NCI-H187 treated with DMSO at 0.1 percent for 48 hours (cell line): ENCODE results near the gene CMIP.

Experiments
- DNase-seq: peaks from one replicate; lab custom pipeline; 2025; lab: John Stamatoyannopoulos, UW

CMIP gene

DNA sequence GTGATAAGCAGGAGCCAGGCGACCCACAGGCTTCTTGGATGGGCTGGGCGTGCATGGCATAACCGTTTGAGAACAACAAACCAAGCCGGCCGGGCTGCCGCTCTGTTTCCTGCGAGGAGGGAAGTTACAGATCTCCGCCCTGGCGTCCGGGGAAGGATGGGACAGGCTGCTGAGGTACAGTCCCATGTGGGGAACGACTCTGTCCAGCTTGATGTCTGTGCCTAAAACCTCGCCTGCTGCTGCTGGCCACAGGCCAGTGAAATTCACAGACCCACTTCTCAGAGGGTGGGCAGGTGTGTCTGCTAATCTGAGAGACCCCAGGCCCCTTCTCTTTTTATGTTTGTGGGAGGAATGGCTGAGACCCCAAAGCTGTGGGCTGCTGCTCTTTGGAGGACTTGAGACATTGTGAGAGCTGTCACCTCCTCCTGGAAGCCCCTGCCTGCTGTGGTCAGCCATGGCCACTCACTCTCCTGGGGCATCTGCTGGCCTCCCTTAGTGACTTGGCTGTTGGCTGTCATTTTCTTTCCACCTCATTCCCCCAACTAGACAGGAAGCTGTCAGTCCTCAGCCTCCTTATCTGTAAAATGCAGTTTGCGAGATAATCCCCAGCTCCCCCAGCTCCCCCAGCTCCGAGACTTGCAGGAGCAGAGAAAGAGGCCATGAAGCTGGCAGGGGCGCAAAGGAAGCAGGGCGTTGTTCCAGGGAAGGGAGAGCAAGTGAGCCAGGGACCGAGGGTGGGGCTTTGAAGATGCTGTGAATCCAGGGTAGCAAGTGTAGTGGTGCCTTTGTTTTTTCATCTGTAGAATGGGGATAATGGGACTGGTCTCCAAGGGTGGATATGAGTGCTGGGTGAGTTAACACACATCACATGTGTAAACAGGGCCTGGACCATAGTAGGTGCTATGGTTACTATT lies 51.0 kb downstream of the CMIP start:
- no peak for DNase-seq

DNA sequence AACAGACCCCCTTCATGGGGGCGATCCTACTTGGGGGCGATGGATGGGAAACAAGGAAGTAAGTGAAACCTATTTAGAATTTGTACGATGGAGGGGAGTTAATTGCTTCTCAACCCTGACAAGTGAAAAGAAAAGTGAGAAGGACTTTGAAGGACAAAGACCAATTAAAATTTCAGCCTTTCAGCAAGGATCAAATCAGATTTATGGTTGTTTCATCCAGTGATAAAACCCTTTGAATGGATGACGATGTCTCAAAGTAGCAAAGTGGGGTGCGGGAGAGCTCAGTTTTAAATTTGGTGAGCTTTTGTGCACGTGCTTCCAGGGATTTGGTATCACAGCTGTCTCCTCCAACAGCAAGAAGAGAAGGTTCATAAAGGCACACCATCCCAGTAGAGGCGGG lies 51.7 kb downstream of the CMIP start:
- DNase-seq, result no peak

DNA sequence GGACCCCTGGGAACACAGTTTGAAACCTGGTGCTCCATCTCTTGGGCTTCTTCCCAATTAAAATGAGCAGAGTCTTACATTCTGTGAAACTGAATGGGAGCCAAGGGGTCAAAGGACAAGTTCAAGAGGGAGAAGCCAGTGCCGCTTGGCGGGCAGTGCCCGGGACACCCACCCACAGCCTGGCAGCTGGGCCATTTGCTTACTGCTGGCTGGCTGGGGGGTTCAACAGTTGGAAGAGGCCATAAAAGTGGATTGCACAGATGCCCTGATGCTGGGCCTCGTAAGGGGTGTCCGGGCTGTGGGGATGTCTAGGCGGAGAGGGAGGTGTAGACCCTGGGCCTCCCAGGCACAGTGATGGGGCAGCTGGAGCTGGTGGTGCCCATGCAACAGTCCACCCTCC lies 52.1 kb downstream of the CMIP start:
- no peak for DNase-seq

DNA sequence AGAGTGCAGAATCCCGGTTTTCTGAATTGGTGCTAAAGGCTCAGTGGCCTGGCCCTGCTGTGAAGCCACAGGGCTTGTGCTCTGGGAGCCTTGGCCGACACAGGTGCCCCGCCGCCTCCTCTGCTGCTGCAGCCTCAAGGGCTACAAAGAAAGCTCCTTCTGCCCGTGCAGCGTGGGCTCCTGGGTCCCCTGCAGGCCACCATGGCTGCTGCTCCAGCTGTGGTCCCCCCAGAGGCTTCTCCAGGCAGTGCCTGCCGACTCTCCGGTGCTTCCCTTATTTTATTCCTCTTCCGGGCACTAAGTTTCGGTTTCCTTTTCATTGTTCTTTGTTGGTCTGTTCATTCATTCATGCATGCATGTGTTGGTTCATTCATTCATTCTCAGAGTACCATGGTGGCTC lies 53.1 kb downstream of the CMIP start:
- no peak for DNase-seq

DNA sequence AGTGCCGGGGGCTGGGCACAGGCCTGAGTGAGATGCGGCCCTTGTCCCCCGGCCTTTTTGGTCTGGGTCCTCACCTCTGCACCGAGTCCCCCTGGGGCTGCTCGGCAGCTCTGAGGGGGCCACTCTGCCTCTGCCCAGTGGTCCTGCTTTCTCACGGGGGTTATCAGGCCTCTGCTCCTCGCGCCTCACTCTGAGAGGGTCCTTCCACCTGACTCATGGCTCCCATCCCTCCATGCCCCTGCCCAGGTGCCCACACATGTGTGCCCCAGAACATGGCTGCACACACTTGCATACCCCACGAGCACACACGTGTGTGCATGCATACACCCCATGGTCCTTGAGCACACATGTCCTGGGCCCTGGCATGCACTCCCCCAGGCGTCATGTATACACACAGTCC lies 53.7 kb downstream of the CMIP start:
- DNase-seq, result no peak

DNA sequence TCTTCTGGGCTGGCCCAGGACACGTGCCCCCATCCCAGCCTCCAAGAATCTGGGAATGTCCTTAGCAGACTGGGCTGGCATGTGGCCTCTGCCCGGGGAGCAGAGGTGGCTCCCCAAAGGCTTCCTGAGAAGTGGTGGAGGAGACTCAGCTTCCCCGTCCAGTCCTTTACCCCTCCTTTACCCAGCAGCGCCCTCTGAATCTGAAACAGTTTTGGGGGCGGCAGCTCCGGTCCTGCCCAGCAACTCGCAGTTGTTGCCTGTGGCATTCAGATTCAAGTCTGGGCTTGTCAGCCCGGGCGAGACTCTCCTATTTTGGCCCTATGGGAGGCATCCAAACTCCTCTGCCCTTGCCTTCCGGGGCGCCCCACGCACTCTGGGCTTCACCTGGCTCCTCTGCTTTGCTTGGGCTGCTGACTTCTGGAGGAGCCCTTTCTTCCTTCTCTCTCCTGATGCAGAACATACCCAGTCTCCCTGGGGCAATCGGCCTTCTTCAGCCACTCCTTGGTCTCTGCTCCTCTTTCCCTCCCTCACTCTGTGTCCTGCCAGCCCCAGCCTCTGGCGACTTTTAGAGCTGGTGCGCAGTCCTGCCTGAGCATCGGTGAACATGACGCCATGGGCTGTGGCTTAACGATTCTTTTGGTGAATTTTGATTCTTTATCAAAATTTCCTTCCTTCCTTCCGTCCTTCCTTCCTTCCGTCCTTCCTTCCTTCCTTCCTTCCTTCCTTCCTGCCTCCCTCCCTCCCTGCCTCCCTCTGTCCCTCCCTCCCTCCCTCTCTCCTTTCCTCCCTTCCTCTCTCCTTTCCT lies 55.2 kb downstream of the CMIP start:
- DNase-seq, result no peak

DNA sequence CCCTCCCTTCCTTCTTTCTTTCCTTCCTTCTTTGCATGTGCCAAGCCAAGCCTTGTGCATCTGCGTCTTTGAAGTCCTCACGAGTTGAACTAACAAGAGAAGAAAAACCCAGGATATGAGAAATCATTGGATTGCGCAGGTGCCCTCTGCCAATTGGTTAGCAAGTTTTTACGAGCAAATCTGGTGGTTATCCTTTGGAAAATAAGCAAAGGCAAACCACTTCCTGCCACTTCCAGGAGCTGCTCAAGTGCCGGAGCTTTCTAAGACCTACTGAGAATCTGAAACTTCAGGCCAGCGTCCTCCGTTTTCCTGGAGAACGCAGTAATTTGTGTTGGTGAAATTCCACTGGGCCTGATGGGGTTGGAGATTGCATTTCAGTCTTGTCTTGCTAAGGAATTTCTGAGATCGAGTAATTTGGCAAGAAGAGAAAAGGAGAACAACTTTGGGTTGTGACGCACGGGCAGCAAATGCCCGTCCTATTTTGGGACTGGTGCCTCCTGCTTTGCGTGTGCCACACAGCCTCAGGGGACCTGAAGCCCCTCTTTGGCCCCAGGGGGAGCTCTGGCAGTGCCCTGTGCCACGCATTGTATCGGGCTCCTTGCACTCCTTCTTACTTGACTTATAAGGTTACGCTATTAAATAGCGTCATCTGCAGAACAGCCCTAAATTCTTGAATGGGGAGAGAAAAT lies 56.4 kb downstream of the CMIP start:
- DNase-seq, result no peak

DNA sequence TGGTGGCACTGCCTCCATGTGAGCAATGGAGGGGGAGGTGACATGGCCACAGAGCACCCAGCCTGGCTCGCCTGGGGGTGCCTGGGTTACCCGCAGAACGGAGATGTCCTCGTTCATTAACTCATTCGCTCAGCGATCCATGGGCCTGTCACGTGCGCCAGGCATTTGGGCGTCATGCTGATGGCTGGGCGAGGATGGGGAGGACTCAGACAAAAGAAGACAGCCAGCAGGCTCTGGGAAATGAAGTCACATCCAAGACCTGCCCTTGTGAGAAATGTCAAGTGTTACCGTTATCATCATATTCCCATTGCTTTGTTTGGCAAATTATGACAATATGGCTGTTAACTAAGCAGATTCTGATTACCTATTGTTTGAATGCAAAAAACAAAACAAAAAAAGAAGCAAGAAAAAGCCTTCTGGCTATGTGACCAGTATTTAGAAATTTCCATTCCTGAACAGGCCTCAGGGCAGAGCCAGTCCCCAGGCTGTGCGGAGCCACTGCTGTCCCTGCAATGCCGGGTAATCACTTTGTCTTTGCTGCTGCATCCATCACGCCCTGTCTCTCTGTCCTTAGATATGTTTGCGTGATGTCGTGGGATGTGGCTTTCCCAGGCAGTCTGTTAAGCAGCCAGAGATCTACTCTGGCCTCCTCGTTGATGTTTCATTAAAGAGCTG lies 57.9 kb downstream of the CMIP start:
- DNase-seq, result no peak

DNA sequence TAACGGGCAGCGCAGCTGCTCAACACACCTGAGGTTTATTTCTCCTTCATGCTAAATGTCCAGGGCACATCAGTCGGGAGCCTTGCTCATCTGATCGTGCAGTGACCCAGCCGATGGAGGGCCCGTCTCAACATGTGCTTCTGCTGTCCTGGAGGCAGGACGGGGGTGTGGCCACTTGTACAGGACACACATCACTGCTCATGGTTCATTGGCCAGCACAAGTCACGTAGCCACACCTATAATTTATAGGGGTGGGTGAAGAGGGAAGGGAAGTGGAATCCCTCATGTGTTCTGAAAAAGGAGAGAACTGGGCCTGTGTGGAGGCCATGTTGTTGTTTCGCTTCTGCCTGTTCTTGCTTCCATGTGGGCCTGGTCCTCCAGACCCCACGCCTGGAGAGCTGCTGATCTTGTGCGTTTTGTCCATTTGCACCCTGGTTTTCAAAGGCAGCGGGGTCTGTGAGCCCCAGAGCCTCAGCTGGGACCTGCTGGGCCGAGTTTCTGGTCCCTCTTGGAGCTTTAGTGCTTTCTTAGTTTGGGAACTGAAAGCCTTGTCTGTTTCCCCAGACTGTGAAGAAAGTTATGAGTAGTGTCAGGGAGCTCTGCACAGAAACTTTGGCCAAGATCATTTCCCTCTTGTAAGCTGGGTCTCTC lies 60.5 kb downstream of the CMIP start:
- no peak for DNase-seq

DNA sequence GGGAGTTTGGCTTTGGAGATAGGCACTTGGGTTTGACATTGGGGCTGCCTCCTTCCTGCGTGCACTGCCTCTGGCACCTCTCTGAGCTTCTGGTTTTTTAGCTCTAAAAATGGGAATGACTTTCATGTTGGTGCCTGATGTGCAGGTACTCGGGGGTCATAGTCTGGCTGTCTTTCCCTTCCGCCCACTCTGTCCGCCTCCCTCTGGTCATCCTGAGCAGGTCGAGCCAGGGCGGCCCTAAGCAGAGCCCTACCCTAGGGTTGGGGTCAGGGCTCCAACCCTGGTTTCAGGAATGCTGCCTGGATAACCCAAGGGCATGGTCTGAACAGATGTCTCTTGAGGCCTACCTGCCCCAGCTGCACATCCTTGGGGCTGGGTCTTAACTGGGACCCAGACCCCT lies 64.8 kb downstream of the CMIP start:
- no peak for DNase-seq

DNA sequence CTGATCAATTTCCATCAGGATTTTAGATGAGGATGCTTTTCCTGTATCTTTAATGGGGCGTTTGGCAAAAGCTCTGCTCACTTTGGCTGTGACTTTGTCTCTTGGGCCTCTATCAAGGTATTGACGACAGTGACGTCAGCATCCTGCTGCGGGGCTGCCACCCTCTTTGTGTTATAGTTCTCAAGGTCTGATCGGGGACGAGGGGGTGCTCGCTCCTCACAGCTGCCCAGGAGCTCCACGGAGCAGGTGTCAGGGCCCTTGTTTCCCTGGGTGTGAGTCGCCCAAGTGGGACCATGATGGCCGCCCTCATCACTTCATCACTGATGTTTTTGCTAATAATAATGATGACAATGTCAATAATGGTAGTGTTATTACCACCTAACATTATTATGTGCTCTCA lies 65.4 kb downstream of the CMIP start:
- DNase-seq, result no peak

DNA sequence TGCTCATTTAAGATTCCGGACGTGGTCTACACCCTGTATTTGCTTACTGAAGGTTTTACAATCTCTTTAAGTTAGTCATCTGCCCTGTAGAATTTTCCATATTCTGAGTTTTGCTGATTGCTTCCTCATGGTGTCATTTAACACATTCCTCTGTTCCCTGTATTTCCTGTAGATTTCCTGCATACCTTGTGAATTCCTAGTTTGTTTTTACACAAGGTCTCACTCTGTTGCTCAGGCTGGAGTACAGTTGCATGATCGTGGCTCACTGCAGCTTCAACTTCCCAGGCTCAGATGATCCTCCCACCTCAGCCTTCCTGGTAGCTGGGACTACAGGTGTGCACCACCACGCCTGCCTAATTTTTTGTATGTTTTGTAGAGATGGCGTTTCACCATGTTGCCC lies 66.8 kb downstream of the CMIP start:
- no peak for DNase-seq

DNA sequence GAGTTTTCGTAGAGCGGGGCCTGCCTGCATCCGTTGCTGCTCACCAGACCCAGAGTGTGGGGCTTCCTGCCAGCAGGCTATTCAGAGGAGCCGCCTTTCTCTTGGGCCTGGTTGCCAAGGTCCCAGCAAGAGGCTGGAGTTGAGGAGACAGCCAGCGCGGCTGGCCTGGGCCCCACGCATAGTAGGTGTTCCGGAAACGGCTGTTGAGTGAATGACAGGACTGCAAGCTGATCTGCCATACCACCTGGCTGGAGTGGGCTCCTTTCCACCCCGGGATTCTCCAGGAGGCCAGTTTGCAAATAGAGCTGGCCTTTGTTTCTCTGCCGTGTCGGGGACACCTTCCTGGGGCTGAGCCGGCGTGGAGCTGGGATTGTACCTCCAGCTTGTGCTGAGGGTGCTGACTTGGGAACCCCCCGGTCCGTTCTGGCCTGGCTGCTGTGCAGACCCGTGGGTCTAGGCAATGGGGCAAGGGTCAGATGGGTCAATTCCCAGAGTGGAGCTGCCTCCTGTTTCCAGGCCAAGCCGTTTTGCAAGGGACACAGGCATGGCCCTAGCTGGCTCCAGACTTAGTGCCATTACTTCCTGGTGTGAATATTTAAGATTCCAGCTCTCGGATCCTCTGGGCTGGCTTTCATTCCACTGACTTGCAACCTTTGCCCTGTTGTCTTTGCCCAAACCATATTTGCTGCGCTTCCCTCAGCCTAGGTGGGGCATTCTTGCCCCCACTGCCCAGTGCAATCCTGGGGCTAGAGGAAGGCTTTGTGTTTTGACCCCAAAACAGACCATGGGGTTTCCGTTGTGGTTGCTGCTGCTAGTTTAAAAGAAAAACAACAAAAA lies 68.8 kb downstream of the CMIP start:
- no peak for DNase-seq

DNA sequence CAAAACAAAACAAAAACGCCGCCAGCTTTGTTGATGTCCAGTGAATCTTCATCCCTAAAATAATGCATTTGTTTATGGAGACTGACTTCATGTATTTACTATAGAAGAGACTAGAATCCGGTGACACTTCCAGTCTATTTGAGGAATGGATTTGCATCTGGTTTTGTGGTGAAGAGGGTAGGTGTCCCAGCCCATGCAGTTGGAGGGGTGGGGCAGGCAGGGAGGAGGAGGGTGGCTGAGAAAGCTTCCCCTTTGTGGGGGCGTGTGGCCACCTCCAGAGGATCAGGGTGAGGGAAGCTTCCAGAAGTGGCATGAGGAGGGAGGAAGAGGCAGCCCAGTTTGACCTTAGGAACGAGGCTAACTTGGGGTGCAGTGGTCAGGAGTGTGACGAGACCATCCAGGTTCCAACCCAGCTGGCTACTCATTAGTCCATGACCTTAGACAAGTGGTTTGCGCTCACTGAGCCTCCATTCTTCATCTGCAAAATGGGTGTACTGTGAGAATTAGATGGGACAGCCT lies 69.5 kb downstream of the CMIP start:
- no peak for DNase-seq

DNA sequence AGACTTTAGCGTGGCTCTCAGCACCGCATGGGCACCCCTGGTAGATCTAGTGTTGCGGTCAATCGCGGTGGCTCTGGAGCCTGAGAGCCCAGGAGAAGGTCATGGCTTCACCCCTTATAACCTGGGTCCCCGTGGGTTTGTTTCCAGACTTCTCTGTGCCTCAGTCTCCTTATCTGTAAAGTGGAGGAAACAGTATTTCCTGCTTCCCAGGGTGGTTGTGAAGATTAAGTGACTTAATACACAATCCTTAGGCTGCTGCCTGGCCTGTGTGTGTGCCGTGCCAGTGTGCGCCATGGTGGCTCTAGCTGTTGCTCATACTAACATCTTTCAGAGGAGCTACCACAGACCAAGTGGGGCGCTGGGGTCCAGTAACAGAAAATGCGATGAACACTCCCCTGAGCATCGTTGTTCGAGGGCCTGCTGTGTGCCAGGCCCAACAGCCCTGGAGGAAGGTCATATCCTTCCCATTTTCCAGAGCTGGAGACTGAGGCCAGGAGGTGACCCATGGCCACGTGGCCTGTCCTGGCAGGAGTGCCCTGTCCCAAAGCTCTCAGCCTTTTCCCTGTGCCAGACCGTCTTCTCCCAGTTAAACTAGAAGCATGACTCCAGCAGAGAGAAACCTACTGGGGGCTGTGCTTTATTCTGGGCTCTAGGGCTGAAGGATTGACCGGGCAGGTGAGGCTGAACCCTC lies 70.1 kb downstream of the CMIP start:
- no peak for DNase-seq

DNA sequence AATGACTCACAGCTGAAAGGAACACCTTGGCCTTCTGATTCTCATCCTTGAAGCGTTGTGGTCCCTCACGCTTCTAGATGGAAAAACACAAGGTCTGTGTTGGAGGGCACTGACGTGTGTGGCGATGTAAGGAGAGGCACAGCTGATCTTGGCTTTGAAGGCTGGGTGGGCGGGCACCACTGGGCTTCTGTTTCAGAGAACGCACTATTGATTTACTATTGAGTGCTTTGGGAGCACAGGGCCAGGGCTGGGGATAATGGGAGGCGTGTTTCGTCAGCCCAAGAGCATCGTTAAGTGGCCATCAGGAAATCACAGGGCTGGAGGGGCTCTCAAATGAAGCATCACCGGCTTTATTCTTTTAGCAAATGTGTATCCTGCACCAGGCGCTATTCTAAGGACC lies 70.7 kb downstream of the CMIP start:
- DNase-seq, result no peak

DNA sequence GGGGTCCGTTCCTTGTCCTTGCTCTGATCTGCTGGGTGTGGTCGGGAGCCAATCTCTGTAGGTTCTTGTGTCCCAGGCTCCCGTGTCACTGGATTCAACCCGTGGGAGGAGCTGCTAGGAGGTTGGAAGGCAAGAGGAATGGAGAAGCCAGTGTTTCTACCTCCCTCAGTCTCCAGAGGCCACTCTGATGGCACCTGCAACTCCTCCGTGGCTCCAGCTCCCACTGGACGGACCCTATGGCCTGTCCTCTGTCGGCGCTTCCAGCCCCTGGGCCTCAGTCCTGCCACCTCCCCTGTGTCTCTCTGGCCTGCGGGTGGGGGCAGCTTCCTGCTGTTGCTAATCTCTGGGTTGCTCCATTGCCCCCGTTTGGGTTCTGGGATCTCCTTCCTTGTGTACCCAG lies 71.1 kb downstream of the CMIP start:
- no peak for DNase-seq

DNA sequence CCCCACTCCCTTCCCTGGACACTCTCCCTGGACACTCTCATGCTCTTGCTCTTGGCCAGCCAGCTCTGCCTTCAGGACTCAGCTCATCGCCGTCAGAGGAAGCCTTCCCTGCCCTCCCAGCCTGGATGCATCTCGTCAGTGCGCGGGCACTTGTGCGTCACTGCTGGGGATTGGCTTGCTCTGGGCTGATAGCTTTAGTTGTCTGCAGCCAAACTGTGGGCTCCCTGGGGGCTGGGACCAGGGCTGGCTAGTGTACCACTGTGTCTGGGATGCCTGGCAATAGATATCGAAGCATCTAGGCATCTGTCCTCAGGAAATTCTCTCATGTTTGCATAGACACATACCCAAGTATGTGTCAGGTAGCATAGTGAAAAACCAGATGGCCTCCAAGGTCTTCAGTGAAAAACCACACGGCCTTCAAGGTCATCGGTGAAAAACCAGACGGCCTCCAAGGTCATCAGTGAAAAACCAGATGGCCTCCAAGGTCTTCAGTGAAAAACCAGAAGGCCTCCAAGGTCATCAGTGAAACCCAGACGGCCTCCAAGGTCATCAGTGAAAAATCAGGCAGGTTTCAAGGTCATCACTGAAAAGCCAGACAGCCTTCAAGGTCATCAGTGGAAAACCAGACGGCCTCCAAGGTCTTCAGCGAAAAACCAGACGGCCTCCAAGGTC lies 72.0 kb downstream of the CMIP start:
- no peak for DNase-seq

DNA sequence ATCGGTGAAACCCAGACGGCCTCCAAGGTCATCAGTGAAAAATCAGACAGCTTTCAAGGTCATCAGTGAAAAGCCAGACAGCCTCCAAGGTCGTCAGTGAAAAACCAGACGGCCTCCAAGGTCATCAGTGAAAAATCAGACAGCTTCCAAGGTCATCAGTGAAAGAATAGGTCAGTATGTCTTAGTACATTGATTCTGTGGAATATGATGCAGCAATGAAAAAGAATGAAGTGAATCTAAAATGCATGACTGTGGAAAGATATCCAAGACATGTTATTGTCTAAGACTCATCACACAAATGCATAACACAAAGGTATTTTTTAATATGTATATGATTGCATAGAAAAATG lies 72.5 kb downstream of the CMIP start:
- no peak for DNase-seq
